Peyer's patch (tissue), 4 donors: Measurements from ENCODE around the gene MLPH. TPM values are rescaled to one million over a fixed set of nuclear protein-coding genes. Genes with fewer than 3 reads are reported as not detected.
"Not testable (repeated sequence)": the region's sequence is repeated elsewhere in the genome, so short reads cannot be mapped to it uniquely, and the experiment has no call there.

ENCODE experiments used
- DNase-seq, 3 donors: peaks; one replicate each; pipeline ENCODE4 v3.0.0-alpha.2; 2017 to 2019
- H3K27ac ChIP-seq, 4 donors: fragments of 200-600 bp; sonication (generic); one replicate each; pipeline ENCODE4 v1.5.1; 2016 to 2019
- H3K27me3 ChIP-seq, 2 donors: fragments of 200-600 bp; sonication (generic); one replicate each; pipeline ENCODE4 v1.5.1; 2019
- H3K36me3 ChIP-seq, 3 donors: fragments of 200-600 bp; sonication (generic); one replicate each; pipeline ENCODE4 v1.5.1; 2016 to 2019
- H3K4me1 ChIP-seq, 4 donors: fragments of 200-600 bp; sonication (generic); one replicate each; pipeline ENCODE4 v1.5.1; 2016 to 2019
- H3K4me3 ChIP-seq, 4 donors: fragments of 200-600 bp; sonication (generic); 1 replicate in 3 of 4; 2 replicates in 1 of 4; pipeline ENCODE4 v1.5.1; 2016 to 2019; ENCODE audit warnings: mild to moderate bottlenecking in 1 of 4
- H3K9me3 ChIP-seq, 4 donors: fragments of 200-600 bp; sonication (generic); one replicate each; pipeline ENCODE4 v1.5.1; 2016 to 2019; ENCODE audit warnings: mild to moderate bottlenecking in 1 of 4
- POLR2A ChIP-seq, 2 donors: fragments of 450-650 bp; IDR thresholded peaks; one replicate each; pipeline ENCODE4 v1.5.1; 2017; ENCODE audit warnings: antibody characterized with exemption in 2 of 2, mild to moderate bottlenecking in 2 of 2, moderate library complexity in 2 of 2
- total RNA-seq, 4 donors: library from RNA; depleted of rRNA; stranded (reverse); fragments of >200 nt; gene quantifications; one replicate each; pipeline ENCODE4 v1.1.0, GENCODE V29; 2016
- TF ChIP-seq, protein P1 (sequence below), 6 experiments: fragments of 450-650 bp in 4 of 6; fragments of 200-600 bp in 2 of 6; sonication (generic) in 1 of 6; IDR thresholded peaks; one replicate each; pipeline ENCODE4 v1.5.1; 2017 to 2019; ENCODE audit warnings: antibody characterized with exemption in 6 of 6, mild to moderate bottlenecking in 3 of 6, moderate library complexity in 1 of 6

The MLPH gene
- total RNA-seq, 4 donors from 2014 or later, result 82.5 to 195 (median 116) TPM

- Histone ChIP-seq H3K36me3 (no peaks in the 10 kb centered on the region), H3K27me3 (no peaks in the 10 kb centered on the region), H3K27ac (no peak overlapping the region), H3K4me3 (no peak overlapping the region), H3K9me3 (no peaks in the 10 kb centered on the region), H3K4me1 (no peaks in the 10 kb centered on the region)
- TF ChIP-seq POLR2A (IDR thresholded peaks at IDR 0.05), result no peak
- no peak for DNase-seq
These were observed 21.4 kb upstream of the MLPH start for GRCh38 chr2:237465515-237466148.

- H3K9me3 ChIP-seq, result no peaks in the 10 kb centered on the region
- H3K27ac ChIP-seq, result no peak overlapping the region
- TF ChIP-seq POLR2A (IDR thresholded peaks at IDR 0.05), result no peak
- TF ChIP-seq, protein P1, sequence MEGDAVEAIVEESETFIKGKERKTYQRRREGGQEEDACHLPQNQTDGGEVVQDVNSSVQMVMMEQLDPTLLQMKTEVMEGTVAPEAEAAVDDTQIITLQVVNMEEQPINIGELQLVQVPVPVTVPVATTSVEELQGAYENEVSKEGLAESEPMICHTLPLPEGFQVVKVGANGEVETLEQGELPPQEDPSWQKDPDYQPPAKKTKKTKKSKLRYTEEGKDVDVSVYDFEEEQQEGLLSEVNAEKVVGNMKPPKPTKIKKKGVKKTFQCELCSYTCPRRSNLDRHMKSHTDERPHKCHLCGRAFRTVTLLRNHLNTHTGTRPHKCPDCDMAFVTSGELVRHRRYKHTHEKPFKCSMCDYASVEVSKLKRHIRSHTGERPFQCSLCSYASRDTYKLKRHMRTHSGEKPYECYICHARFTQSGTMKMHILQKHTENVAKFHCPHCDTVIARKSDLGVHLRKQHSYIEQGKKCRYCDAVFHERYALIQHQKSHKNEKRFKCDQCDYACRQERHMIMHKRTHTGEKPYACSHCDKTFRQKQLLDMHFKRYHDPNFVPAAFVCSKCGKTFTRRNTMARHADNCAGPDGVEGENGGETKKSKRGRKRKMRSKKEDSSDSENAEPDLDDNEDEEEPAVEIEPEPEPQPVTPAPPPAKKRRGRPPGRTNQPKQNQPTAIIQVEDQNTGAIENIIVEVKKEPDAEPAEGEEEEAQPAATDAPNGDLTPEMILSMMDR (IDR thresholded peaks at IDR 0.05), result no peak
- no peaks in the 10 kb centered on the region for H3K4me1 ChIP-seq
- no peak overlapping the region for H3K4me3 ChIP-seq
- DNase-seq, result no peak
- H3K27me3 ChIP-seq, result no peaks in the 10 kb centered on the region
- no peaks in the 10 kb centered on the region for H3K36me3 ChIP-seq
These were observed 20.8 kb upstream of the MLPH start for GRCh38 chr2:237466211-237466610.

- no peaks in the 10 kb centered on the region for H3K36me3 ChIP-seq
- no peak overlapping the region for H3K27ac ChIP-seq
- TF ChIP-seq POLR2A (IDR thresholded peaks at IDR 0.05), result no peak
- TF ChIP-seq, protein P1 (IDR thresholded peaks at IDR 0.05), result no peak
- DNase-seq, result no peak
- no peaks in the 10 kb centered on the region for H3K4me1 ChIP-seq
- H3K27me3 ChIP-seq, result no peaks in the 10 kb centered on the region
- H3K4me3 ChIP-seq, result no peak overlapping the region
- no peaks in the 10 kb centered on the region for H3K9me3 ChIP-seq
These were observed 19.4 kb upstream of the MLPH start for GRCh38 chr2:237467447-237468179.

DNA sequence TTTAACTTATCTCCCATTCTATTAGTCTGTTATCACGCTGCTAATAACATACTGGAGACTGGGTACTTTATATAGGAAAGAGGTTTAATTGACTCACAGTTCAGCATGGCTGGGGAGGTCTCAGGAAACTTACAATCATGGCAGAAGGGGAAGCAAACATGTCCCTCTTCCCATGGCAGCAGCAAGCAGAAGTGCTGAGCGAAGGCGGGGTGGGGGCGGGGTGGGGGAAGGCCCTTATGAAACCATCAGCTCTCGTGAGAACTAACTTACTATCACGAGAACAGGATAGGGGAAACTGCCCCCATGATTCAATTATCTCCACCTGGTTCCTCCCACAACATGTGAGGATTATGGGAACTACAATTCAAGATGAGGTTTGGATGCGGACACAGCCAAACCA lies 17.6 kb upstream of the MLPH start:
- H3K9me3 ChIP-seq, H3K27ac ChIP-seq, H3K36me3 ChIP-seq, DNase-seq, H3K27me3 ChIP-seq, H3K4me3 ChIP-seq, H3K4me1 ChIP-seq: not testable (repeated sequence)

GRCh38 chr2:237469849-237470248 lies 17.2 kb upstream of the MLPH start:
- H3K4me1 ChIP-seq, result peaks cover 0 to 8% (median 1%) of the 10 kb centered on the region in 4 donors
- TF ChIP-seq, protein P1 (IDR thresholded peaks at IDR 0.05), result no peak
- no peak for TF ChIP-seq POLR2A (IDR thresholded peaks at IDR 0.05)
- H3K27ac ChIP-seq, result no peak overlapping the region
- no peak for DNase-seq
- H3K9me3 ChIP-seq, result no peaks in the 10 kb centered on the region
- H3K36me3 ChIP-seq, result no peaks in the 10 kb centered on the region
- H3K4me3 ChIP-seq, result no peak overlapping the region
- no peaks in the 10 kb centered on the region for H3K27me3 ChIP-seq

GRCh38 chr2:237470914-237471313 lies 16.1 kb upstream of the MLPH start:
- H3K4me3 ChIP-seq, result no peak overlapping the region
- DNase-seq, result no peak
- no peaks in the 10 kb centered on the region for H3K36me3 ChIP-seq
- H3K27me3 ChIP-seq, result no peaks in the 10 kb centered on the region
- H3K4me1 ChIP-seq, result peaks cover 0 to 9% (median 3%) of the 10 kb centered on the region in 4 donors
- no peaks in the 10 kb centered on the region for H3K9me3 ChIP-seq
- TF ChIP-seq, protein P1 (IDR thresholded peaks at IDR 0.05), result no peak
- TF ChIP-seq POLR2A (IDR thresholded peaks at IDR 0.05), result no peak
- no peak overlapping the region for H3K27ac ChIP-seq
